Hematopoietic multipotent progenitor cell treated with erythropoietin and hydrocortisone succinate and interleukin-3 and kit ligand, for 4 days (in vitro differentiated cells): ENCODE data around the gene RHOV.
A peak's percentile ranks its signal among the peaks of the same experiment; 100 is the strongest.

Experiments used
- DNase-seq: peaks from one replicate; pipeline ENCODE4 v3.0.0-alpha.2; 2015

RHOV gene

GRCh38 chr15:40843885-40844695 is 29.9 kb downstream of the RHOV start, which contains the start of gene SPINT1:
Gene SPINT1 (plus strand): TSS chr15:40844048. CDS start chr15:40844555, 507 bp downstream.
- DNase-seq, result peak; percentile 48

GRCh38 chr15:40843261-40843884 is 30.7 kb downstream of the RHOV start:
- no peak for DNase-seq

GRCh38 chr15:40841741-40842140 is 32.3 kb downstream of the RHOV start:
- DNase-seq, result no peak

GRCh38 chr15:40838756-40839155 is 35.3 kb downstream of the RHOV start:
- DNase-seq, result no peak

GRCh38 chr15:40836020-40836419 is 38.0 kb downstream of the RHOV start:
- DNase-seq, result no peak

- DNase-seq, result no peak
Measured at GRCh38 chr15:40832903-40833302, 41.1 kb downstream of the RHOV start.

GRCh38 chr15:40831861-40832260 is 42.2 kb downstream of the RHOV start:
- no peak for DNase-seq

GRCh38 chr15:40830884-40831283 is 43.1 kb downstream of the RHOV start:
- DNase-seq, result no peak

GRCh38 chr15:40829115-40829514 is 44.9 kb downstream of the RHOV start:
- DNase-seq, result no peak

GRCh38 chr15:40828447-40829036 is 45.5 kb downstream of the RHOV start, which contains the start of gene PPP1R14D:
Gene PPP1R14D (minus strand): TSS chr15:40828708. CDS start chr15:40828641, 67 bp downstream.
- no peak for DNase-seq

- no peak for DNase-seq
Measured at GRCh38 chr15:40826423-40827075, 47.5 kb downstream of the RHOV start.

- peak; percentile 44 for DNase-seq
Measured at GRCh38 chr15:40825661-40826422, 48.2 kb downstream of the RHOV start.

GRCh38 chr15:40823572-40824343 is 50.3 kb downstream of the RHOV start:
- peak; percentile 55 for DNase-seq
